Heart left ventricle (tissue), 13 donors: ENCODE data around the gene BANF1.

Experiments
- POLR2A ChIP-seq, 2 donors: fragments of 450-650 bp; IDR thresholded peaks; one replicate each; pipeline ENCODE4 v1.6.1; 2017; ENCODE audit warnings: antibody characterized with exemption in 2 of 2, mild to moderate bottlenecking in 2 of 2, moderate library complexity in 2 of 2
- TF ChIP-seq, protein P1 (sequence below), 12 donors: fragments of 200-600 bp; sonication (generic) in 4 of 12; IDR thresholded peaks; one replicate each; pipeline versions ENCODE4 v1.5.0 to v1.8.0; 2018 to 2022; ENCODE audit warnings: antibody characterized with exemption in 12 of 12, mild to moderate bottlenecking in 5 of 12
- donor health status: ischemic (EF 13 %, LVEDD 7.1; RV severe dilation, severe dysfunction).
- donor health status: DM: no; HTN: yes; CAD: no.
- donor health status: DM: no; HTN: no; CAD: no.
- donor health status: ischemic (EF 25% LVEDD 6.9; RV normal size, moderate dysfunction).
- donor health status: ischemic (EF 25% LVEDD 5.7; RV mildly dilated, moderate dysfunction).
- donor health status: ischemic (EF 35%, LVEDD 5.7; RV mildly dilated, moderate dysfunction).
- donor health status: nonischemic (EF 11% LVEDD 7.7; RV severe dilation, severe dysfunction).
- donor health status: DM: yes; HTN: yes; CAD: no.
- donor health status: PGD.
- donor health status: ischemic (EF 29% LVEDD 5.4; RV normal size, mild dysfunction).
- donor health status: nonischemic (EF 23%, LVEDD 6.1; RV moderate dilation, normal function).

DNA sequence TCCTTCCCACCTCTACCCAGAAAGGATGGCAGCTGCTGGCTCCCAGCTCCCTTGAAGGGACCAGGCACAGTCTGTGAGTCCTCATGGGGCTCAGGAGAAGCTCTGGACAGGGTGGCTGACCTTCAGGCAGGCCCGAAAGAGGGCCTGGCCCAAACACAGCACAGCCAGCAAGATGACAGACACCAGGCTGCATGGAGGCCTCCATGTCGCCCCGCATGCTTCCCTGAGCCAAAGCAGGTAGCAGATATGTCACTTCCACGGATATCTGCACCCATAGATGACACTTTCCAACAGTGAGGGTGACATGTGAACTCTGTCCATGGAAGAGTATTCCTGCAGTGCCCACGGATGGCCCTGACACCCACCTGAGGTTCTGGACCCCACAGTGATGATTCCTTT lies 18.7 kb upstream of the BANF1 start:
- TF ChIP-seq, protein P1, sequence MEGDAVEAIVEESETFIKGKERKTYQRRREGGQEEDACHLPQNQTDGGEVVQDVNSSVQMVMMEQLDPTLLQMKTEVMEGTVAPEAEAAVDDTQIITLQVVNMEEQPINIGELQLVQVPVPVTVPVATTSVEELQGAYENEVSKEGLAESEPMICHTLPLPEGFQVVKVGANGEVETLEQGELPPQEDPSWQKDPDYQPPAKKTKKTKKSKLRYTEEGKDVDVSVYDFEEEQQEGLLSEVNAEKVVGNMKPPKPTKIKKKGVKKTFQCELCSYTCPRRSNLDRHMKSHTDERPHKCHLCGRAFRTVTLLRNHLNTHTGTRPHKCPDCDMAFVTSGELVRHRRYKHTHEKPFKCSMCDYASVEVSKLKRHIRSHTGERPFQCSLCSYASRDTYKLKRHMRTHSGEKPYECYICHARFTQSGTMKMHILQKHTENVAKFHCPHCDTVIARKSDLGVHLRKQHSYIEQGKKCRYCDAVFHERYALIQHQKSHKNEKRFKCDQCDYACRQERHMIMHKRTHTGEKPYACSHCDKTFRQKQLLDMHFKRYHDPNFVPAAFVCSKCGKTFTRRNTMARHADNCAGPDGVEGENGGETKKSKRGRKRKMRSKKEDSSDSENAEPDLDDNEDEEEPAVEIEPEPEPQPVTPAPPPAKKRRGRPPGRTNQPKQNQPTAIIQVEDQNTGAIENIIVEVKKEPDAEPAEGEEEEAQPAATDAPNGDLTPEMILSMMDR (IDR thresholded peaks at IDR 0.05) = no peak
- TF ChIP-seq POLR2A (IDR thresholded peaks at IDR 0.05) = no peak
